ENCODE measurements around the gene CMTM8.

CMTM8 gene

DNA sequence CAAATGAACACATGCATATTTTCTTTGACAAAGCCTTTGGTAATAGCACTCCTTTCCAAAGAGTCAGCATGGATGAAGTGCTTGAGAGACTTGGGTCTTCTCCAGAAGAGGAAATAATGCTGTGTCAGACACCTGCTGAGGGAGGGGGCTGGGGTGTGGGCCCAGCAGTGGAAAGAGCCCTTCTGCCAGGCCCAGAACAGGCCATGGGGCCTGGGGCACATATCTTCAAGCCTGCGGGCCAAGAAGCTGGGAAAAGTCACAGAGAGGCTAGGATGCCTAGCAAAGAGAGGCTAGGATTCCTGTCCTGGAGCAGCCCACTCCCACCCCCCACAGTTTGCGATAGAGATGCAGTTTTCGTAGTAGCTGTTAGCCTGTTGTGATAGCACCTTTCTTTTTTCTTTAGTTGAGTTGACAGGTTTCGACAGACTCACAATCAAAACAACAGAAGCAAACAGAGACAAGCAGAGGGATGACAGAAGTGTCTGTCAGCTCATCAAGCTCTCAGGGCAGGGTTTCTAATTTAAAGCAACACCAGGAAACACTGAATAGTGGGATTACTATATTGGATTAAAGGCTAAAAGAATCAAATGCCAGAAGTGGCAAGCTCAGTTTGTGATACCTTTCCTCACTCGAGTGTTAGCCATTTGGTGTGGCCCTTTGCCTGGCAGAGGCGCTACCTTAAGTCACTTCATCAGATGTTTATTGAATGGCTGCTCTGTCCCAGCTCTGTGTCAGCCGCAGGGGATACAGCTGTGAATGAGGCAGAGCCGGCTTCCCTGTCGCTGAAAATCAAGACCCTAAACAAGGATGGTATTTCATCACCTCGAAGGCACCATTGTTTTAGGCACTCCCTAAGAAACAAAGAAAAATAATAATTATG lies 172.1 kb downstream of the CMTM8 start:
- no peak for DNase-seq (ENCODE audit: low read depth)

GRCh38 chr3:32411442-32411841 lies 173.0 kb downstream of the CMTM8 start:
- no peak for DNase-seq (ENCODE audit: low read depth)

GRCh38 chr3:32412887-32413286 lies 174.4 kb downstream of the CMTM8 start:
- no peak for DNase-seq (ENCODE audit: low read depth)

DNA sequence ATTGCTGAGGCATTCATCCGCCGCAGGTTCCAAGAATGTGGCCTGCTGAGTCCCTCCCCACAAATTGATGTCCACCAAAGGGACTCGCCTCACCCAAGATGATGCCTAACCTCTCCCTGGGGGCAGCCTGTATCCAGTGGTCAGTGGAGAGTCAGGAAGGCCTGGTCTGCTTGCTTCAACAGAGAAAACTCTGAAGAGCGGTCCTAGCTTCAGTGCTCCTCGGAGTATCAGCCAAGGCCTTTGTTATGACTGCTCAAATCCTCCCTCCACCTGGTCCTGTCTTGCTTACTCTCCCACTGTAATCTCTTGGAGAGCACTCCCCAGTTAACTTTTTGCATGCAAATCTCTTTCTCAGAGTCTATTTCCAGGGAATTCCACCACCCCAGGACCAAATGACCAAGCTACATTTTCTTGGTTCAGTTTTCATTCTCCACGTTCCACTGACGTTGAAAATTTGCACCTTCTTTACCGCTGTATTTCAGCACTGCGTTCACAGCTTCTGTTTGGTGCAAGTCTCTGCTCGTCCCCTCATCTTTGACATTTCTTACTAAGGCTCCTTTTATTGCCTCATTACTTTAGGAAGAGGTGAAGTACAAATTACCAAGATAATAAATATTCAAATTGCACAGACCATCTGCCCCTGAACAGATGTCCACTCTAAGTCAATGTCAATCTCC lies 175.5 kb downstream of the CMTM8 start:
- no peak for DNase-seq (ENCODE audit: low read depth)

- no peak for DNase-seq (ENCODE audit: low read depth)
These were observed 176.2 kb downstream of the CMTM8 start for GRCh38 chr3:32414522-32415202.

- DNase-seq (ENCODE audit: low read depth), result no peak
These were observed 181.3 kb downstream of the CMTM8 start for GRCh38 chr3:32419742-32420125.

Data from GM04503 (cell line).